CD14-positive monocyte (primary cell): ENCODE measurements around the gene FANCM. TPM values are rescaled to one million over a fixed set of nuclear protein-coding genes. Genes with fewer than 3 reads are reported as not detected.
A peak's percentile ranks its signal among the peaks of the same experiment; 100 is the strongest.

Experiments used
- DNase-seq, 3 donors: peaks; one replicate each; pipeline ENCODE4 v3.0.0-alpha.2; 2011 to 2022
- H2AFZ ChIP-seq: 2 replicates; pipeline ENCODE4 v1.6.0; 2012; ENCODE audit warnings: mild to moderate bottlenecking, low read depth, low read length, inconsistent platforms; ENCODE audit not compliant: insufficient read depth, poor library complexity, severe bottlenecking
- H3K27ac ChIP-seq, 2 donors: 1 replicate in 1 of 2; 2 replicates in 1 of 2; pipeline ENCODE4 v1.5.1; 2012 to 2013; ENCODE audit warnings: low read length in 2 of 2, control low read depth in 1 of 2, inconsistent platforms in 1 of 2, low read depth in 1 of 2, mild to moderate bottlenecking in 1 of 2
- H3K27me3 ChIP-seq, 2 donors: one replicate each; pipeline versions ENCODE4 v1.6.0 to v1.6.1; 2011 to 2013; ENCODE audit warnings: low read length in 2 of 2; ENCODE audit not compliant: control insufficient read depth in 2 of 2, insufficient read depth in 2 of 2
- H3K36me3 ChIP-seq, 2 donors: replicated peaks in 1 of 2; 1 replicate in 1 of 2; 2 replicates in 1 of 2; pipeline versions ENCODE4 v1.5.1 to v1.6.1; 2012 to 2013; ENCODE audit warnings: low read length in 2 of 2, control low read depth in 1 of 2, inconsistent platforms in 1 of 2, mild to moderate bottlenecking in 1 of 2; ENCODE audit not compliant: insufficient read depth in 2 of 2, control insufficient read depth in 1 of 2
- H3K4me1 ChIP-seq, 2 donors: 1 replicate in 1 of 2; 2 replicates in 1 of 2; pipeline versions ENCODE4 v1.5.1 to v1.6.1; 2012 to 2013; ENCODE audit warnings: low read length in 2 of 2, control low read depth in 1 of 2, inconsistent platforms in 1 of 2, mild to moderate bottlenecking in 1 of 2, moderate library complexity in 1 of 2; ENCODE audit not compliant: insufficient read depth in 2 of 2, control insufficient read depth in 1 of 2
- H3K4me2 ChIP-seq: replicated peaks from 2 replicates; pipeline ENCODE3; 2012; ENCODE audit warnings: low read length, moderate library complexity, mild to moderate bottlenecking; ENCODE audit not compliant: poor library complexity, severe bottlenecking; ENCODE audit errors: extremely low read depth
- H3K4me3 ChIP-seq, 3 experiments: fragments of 200-600 bp in 1 of 3; sonication (generic) in 1 of 3; replicated peaks in 1 of 3; 1 replicate in 2 of 3; 2 replicates in 1 of 3; pipeline ENCODE4 v1.5.1; 2011 to 2013; ENCODE audit warnings: low read length in 3 of 3, mild to moderate bottlenecking in 3 of 3, control low read depth in 2 of 3, low read depth in 2 of 3, inconsistent platforms in 1 of 3, moderate library complexity in 1 of 3
- H3K79me2 ChIP-seq: 2 replicates; pipeline ENCODE4 v1.6.0; 2012; ENCODE audit warnings: mild to moderate bottlenecking, control low read depth, inconsistent platforms, low read length, moderate library complexity; ENCODE audit not compliant: insufficient read depth
- H3K9ac ChIP-seq: 2 replicates; pipeline ENCODE4 v1.6.0; 2017; ENCODE audit warnings: low read length, mild to moderate bottlenecking; ENCODE audit not compliant: insufficient read depth, poor library complexity, severe bottlenecking
- H3K9me3 ChIP-seq, 2 donors: replicated peaks in 1 of 2; 1 replicate in 1 of 2; 2 replicates in 1 of 2; pipeline versions ENCODE4 v1.5.1 to v1.6.1; 2012 to 2013; ENCODE audit warnings: low read length in 2 of 2, control low read depth in 1 of 2; ENCODE audit not compliant: control insufficient read depth in 1 of 2, insufficient read depth in 1 of 2
- H4K20me1 ChIP-seq: 2 replicates; pipeline ENCODE4 v1.6.0; 2012; ENCODE audit warnings: mild to moderate bottlenecking, low read length, control low read depth, moderate library complexity; ENCODE audit not compliant: insufficient read depth
- H3K27ac Mint-ChIP-seq, 7 donors: one replicate each; pipeline ENCODE4 v1.8.0; 2020; ENCODE audit warnings: mild to moderate bottlenecking in 7 of 7, mixed read lengths in 7 of 7, moderate library complexity in 6 of 7, inconsistent platforms in 2 of 7
- H3K27me3 Mint-ChIP-seq, 3 donors: one replicate each; pipeline ENCODE4 v1.8.0; 2021 to 2022; ENCODE audit warnings: low read depth in 3 of 3, mild to moderate bottlenecking in 3 of 3, mixed read lengths in 3 of 3, moderate library complexity in 3 of 3, inconsistent platforms in 1 of 3
- H3K36me3 Mint-ChIP-seq, 2 donors: one replicate each; pipeline ENCODE4 v1.8.0; 2020; ENCODE audit warnings: mixed read lengths in 2 of 2, inconsistent platforms in 1 of 2, mild to moderate bottlenecking in 1 of 2
- H3K4me1 Mint-ChIP-seq: one replicate; pipeline ENCODE4 v1.8.0; 2020; ENCODE audit warnings: mild to moderate bottlenecking, mixed read lengths
- H3K4me3 Mint-ChIP-seq, 2 donors: one replicate each; pipeline ENCODE4 v1.8.0; 2020; ENCODE audit warnings: mild to moderate bottlenecking in 2 of 2, mixed read lengths in 2 of 2, moderate library complexity in 1 of 2
- H3K9me3 Mint-ChIP-seq, 7 donors: one replicate each; pipeline ENCODE4 v1.8.0; 2020 to 2022; ENCODE audit warnings: mixed read lengths in 7 of 7, mild to moderate bottlenecking in 6 of 7, moderate library complexity in 6 of 7, inconsistent platforms in 2 of 7
- CTCF ChIP-seq: fragments of 200-600 bp; IDR thresholded peaks from one replicate; pipeline ENCODE4 v1.8.0; 2022; ENCODE audit warnings: antibody characterized with exemption, mild to moderate bottlenecking
- WGBS: methylation state at CpG from one replicate; pipeline ENCODE4 v1.1.5; 2013; ENCODE audit warnings: missing lambda C conversion rate; ENCODE audit not compliant: insufficient coverage; 5-methylcytosine and 5-hydroxymethylcytosine counted together
- intact Hi-C, 2 donors: fragments of 100-400 bp; cut with micrococcal nuclease; formaldehyde crosslinking; loops; one replicate each; pipeline versions ENCODE4 v1.15.0 to v1.15.1; 2023
- polyA plus RNA-seq, 3 donors: library from polyadenylated mRNA; depleted of rRNA in 1 of 3; unstranded in 2 of 3; stranded (reverse) in 1 of 3; fragments of 300-500 nt in 2 of 3; fragments of >200 nt in 1 of 3; fragmentation: Illumina TruSeq in 2 of 3; gene quantifications; 1 replicate in 2 of 3; 2 replicates in 1 of 3; pipeline ENCODE4 v1.2.3, GENCODE V29; 2012 to 2021

FANCM gene
- polyA plus RNA-seq, 3 donors: 0.66 to 1.6 (median 1.2) TPM

GRCh38 chr14:45246691-45247090 is 111.0 kb downstream of the FANCM start:
- Histone ChIP-seq H3K4me1 (peaks cover 66 to 85% of the 10 kb centered on the region in 2 donors), H2AFZ (no peak overlapping the region)

GRCh38 chr14:45247427-45247826 is 111.7 kb downstream of the FANCM start:
- H3K36me3 Mint-ChIP-seq: peaks cover under 1% of the 10 kb centered on the region in 2 donors
- H3K4me3 Mint-ChIP-seq: no peak overlapping the region
- peak overlapping the region in 3 of 7 donors; percentile 16 to 72 (median 70) for H3K27ac Mint-ChIP-seq
- no peaks in the 10 kb centered on the region for H3K9me3 Mint-ChIP-seq
- WGBS: no CpG with 5 or more reads among the region's 1 CpG
- peaks cover 0 to under 1% of the 10 kb centered on the region in 2 donors for H3K36me3 ChIP-seq
- no peak overlapping the region for H3K4me3 ChIP-seq
- no peak overlapping the region for H3K4me2 ChIP-seq
- no peaks in the 10 kb centered on the region for H3K27me3 ChIP-seq
- intact Hi-C loops: loop anchor here in 1 of 2 donors (10.0 kb wide), 1 partner anchor 353 kb away; a partner anchor contains a TSS
- H4K20me1 ChIP-seq: peaks cover 71% of the 10 kb centered on the region
- no peak overlapping the region for H3K9ac ChIP-seq
- H3K27ac ChIP-seq: peak overlapping the region in 1 of 2 donors; percentile 57
- peaks cover 22% of the 10 kb centered on the region for H3K79me2 ChIP-seq
- peak in 1 of 3 donors; percentile 12 for DNase-seq
- H2AFZ ChIP-seq: no peak overlapping the region
- no peaks in the 10 kb centered on the region for H3K9me3 ChIP-seq
- no peak for TF ChIP-seq CTCF
- peaks cover 37% of the 10 kb centered on the region for H3K4me1 Mint-ChIP-seq
- no peaks in the 10 kb centered on the region for H3K27me3 Mint-ChIP-seq
- H3K4me1 ChIP-seq: peaks cover 64 to 82% of the 10 kb centered on the region in 2 donors

More at GRCh38 chr14:45246691-45247090, 111.0 kb downstream of the FANCM start:
- Histone ChIP-seq H3K9ac (no peak overlapping the region), H3K27ac (peak overlapping the region in 1 of 2 donors; percentile 57), H3K9me3 (no peaks in the 10 kb centered on the region), H3K4me3 (no peak overlapping the region), H4K20me1 (peaks cover 74% of the 10 kb centered on the region), H3K36me3 (peaks cover 0 to 8% of the 10 kb centered on the region in 2 donors), H3K79me2 (peaks cover 15% of the 10 kb centered on the region), H3K27me3 (no peaks in the 10 kb centered on the region), H3K4me2 (peak overlapping the region; percentile 32)
- peaks cover 8% of the 10 kb centered on the region in 2 donors for H3K36me3 Mint-ChIP-seq
- no peaks in the 10 kb centered on the region for H3K9me3 Mint-ChIP-seq
- no peak for TF ChIP-seq CTCF
- peaks cover 42% of the 10 kb centered on the region for H3K4me1 Mint-ChIP-seq
- no peak overlapping the region for H3K4me3 Mint-ChIP-seq
- intact Hi-C loops: loop anchor here in 1 of 2 donors (10.0 kb wide), 1 partner anchor 352 kb away; a partner anchor contains a TSS
- WGBS: no CpG with 5 or more reads among the region's 1 CpG
- H3K27ac Mint-ChIP-seq: peak overlapping the region in 5 of 7 donors; percentile 4 to 41 (median 18)
- DNase-seq: no peak
- no peaks in the 10 kb centered on the region for H3K27me3 Mint-ChIP-seq
